Breast epithelium (tissue), 4 donors: ENCODE data around the gene OPCML. TPM values are rescaled to one million over a fixed set of nuclear protein-coding genes. Genes with fewer than 3 reads are reported as not detected.

Experiments used
- DNase-seq, 2 donors: peaks; one replicate each; pipeline ENCODE4 v3.0.0-alpha.2; 2019; ENCODE audit warnings: low spot score in 2 of 2
- H3K27ac ChIP-seq, 2 donors: fragments of 200-600 bp; sonication (generic) in 1 of 2; one replicate each; pipeline ENCODE4 v1.5.1; 2016 to 2019; ENCODE audit warnings: mild to moderate bottlenecking in 1 of 2
- H3K27me3 ChIP-seq, 2 donors: fragments of 200-600 bp; sonication (generic) in 1 of 2; one replicate each; pipeline versions ENCODE4 v1.5.1 to v1.6.0; 2017 to 2019; ENCODE audit warnings: control low read depth in 1 of 2, mild to moderate bottlenecking in 1 of 2
- H3K36me3 ChIP-seq: fragments of 200-600 bp; one replicate; pipeline ENCODE4 v1.5.1; 2019
- H3K4me1 ChIP-seq, 2 donors: fragments of 200-600 bp; sonication (generic); one replicate each; pipeline ENCODE4 v1.5.1; 2016 to 2019; ENCODE audit warnings: control low read depth in 1 of 2
- H3K4me3 ChIP-seq, 3 donors: fragments of 200-600 bp; sonication (generic); 1 replicate in 2 of 3; 2 replicates in 1 of 3; pipeline ENCODE4 v1.5.1; 2016 to 2019; ENCODE audit warnings: mild to moderate bottlenecking in 3 of 3, moderate library complexity in 2 of 3
- H3K9me3 ChIP-seq, 2 donors: fragments of 200-600 bp; sonication (generic) in 1 of 2; one replicate each; pipeline ENCODE4 v1.5.1; 2016 to 2019; ENCODE audit warnings: control low read depth in 1 of 2
- POLR2A ChIP-seq: fragments of 450-650 bp; IDR thresholded peaks from one replicate; pipeline ENCODE4 v1.6.1; 2016; ENCODE audit warnings: antibody characterized with exemption, mild to moderate bottlenecking, moderate library complexity
- POLR2AphosphoS5 ChIP-seq, 3 donors: sonication (generic); formaldehyde crosslinking; IDR thresholded peaks; one replicate each; pipeline ENCODE4 v1.6.1; 2017; ENCODE audit warnings: antibody characterized with exemption in 3 of 3
- intact Hi-C: fragments of 100-400 bp; cut with DNase I; formaldehyde crosslinking; loops from one replicate; pipeline ENCODE4 v1.15.1; 2023; ENCODE audit warnings: low total_unique reads
- total RNA-seq, 3 donors: library from RNA; depleted of rRNA; stranded (reverse); fragments of >200 nt; gene quantifications; one replicate each; pipeline ENCODE4 v1.1.0, GENCODE V29; 2016
- TF ChIP-seq, protein P1 (sequence below), 3 donors: fragments of 450-650 bp; IDR thresholded peaks; one replicate each; pipeline ENCODE4 v1.5.1; 2016 to 2017; ENCODE audit warnings: antibody characterized with exemption in 3 of 3, mild to moderate bottlenecking in 3 of 3, moderate library complexity in 3 of 3

The OPCML gene
- total RNA-seq, 3 donors from 2014 or later, result not detected

DNA sequence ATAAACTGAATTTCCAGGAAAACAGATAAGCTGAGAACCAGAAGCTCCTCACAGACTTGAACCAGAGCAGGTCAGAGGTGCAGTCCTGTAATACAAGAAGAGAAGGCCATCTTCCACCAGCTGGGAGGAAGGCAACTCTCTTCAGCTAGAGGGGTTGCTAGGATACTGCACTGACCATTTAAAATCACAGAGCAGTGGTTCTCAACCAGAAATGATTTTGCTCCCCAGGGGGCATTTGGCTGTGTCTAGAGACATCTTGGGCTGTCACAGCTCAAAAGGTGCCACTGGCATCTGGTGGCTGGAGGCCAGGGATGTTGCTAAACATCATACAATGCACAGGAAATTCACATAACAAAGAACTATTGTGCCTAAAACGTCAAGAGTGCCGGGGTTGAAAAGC is 17.2 kb downstream of the OPCML start:
- Histone ChIP-seq H3K27ac (no peak overlapping the region), H3K4me3 (no peak overlapping the region), H3K27me3 (no peaks in the 10 kb centered on the region), H3K9me3 (no peaks in the 10 kb centered on the region), H3K36me3 (no peaks in the 10 kb centered on the region), H3K4me1 (no peaks in the 10 kb centered on the region)
- no peak for TF ChIP-seq POLR2A
- no peak for TF ChIP-seq POLR2AphosphoS5 (IDR thresholded peaks at IDR 0.05)
- TF ChIP-seq, protein P1, sequence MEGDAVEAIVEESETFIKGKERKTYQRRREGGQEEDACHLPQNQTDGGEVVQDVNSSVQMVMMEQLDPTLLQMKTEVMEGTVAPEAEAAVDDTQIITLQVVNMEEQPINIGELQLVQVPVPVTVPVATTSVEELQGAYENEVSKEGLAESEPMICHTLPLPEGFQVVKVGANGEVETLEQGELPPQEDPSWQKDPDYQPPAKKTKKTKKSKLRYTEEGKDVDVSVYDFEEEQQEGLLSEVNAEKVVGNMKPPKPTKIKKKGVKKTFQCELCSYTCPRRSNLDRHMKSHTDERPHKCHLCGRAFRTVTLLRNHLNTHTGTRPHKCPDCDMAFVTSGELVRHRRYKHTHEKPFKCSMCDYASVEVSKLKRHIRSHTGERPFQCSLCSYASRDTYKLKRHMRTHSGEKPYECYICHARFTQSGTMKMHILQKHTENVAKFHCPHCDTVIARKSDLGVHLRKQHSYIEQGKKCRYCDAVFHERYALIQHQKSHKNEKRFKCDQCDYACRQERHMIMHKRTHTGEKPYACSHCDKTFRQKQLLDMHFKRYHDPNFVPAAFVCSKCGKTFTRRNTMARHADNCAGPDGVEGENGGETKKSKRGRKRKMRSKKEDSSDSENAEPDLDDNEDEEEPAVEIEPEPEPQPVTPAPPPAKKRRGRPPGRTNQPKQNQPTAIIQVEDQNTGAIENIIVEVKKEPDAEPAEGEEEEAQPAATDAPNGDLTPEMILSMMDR (IDR thresholded peaks at IDR 0.05), result no peak
- DNase-seq, result no peak
- intact Hi-C loops, result no loop called here

DNA sequence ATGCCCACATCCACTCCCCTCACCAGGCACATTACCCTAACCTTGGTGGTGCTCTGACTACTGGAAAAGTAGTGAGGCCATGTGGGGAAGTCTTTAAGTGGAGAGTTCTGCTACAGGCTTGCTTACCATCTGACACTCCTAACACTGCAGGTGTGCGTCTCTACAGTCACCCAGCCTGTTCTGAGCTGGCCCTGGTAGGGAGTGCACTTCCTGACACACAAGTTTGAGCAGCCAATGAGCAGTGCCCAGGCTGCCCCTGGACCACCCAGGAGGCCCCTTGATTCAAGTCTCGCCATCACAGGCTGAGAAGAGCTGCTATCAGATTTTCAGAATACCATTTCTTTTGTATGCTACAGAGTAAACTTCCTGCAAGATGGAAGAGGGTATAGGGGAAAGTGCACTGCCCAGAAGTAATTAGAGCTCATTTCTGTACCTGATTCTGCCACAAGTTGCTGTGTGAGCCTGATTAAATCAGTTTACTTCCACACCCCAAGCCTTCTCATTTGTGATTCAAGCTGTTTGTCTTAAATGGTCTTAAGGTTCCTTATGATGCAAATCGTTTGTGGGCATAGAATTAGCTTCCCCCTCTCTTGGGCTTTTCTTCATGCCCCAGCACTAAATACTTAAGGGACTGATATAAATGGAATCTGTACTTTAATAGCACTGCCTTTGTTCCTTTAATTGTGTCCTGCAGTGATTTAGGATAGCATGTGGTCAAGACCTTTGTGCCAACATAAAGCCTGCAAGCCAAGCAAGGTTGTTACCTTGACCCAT is 22.2 kb downstream of the OPCML start:
- intact Hi-C loops, result loop anchor here (5.0 kb wide), 1 partner anchor 517 kb away; no protein-coding TSS in a partner anchor
- H3K9me3 ChIP-seq, result no peaks in the 10 kb centered on the region
- no peak for DNase-seq
- H3K4me1 ChIP-seq, result no peaks in the 10 kb centered on the region
- no peaks in the 10 kb centered on the region for H3K36me3 ChIP-seq
- H3K27me3 ChIP-seq, result no peaks in the 10 kb centered on the region
- TF ChIP-seq POLR2AphosphoS5 (IDR thresholded peaks at IDR 0.05) (no peak), POLR2A (no peak)
- TF ChIP-seq, protein P1 (IDR thresholded peaks at IDR 0.05), result no peak
- H3K27ac ChIP-seq, result no peak overlapping the region
- H3K4me3 ChIP-seq, result no peak overlapping the region

DNA sequence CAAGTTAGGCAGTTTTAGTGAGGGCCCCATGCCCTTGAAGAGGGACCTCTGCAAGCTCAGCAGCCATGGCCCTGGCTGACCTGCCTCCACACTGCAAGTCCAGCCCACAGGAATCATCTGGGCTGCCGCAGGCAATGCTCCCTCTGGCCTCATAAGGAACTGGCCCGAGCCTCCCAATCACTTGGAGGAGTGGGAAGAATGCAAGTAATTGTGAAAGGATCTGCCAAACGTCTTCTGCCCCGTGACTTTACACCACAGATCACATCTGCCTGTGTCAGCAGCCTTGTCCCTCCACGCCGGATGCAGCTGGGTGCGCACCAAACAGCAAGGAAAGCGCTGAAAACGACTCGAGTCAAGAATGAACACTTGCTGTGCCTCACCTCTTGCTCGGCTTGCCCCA is 23.8 kb downstream of the OPCML start:
- Histone ChIP-seq H3K4me3 (no peak overlapping the region), H3K36me3 (no peaks in the 10 kb centered on the region), H3K9me3 (no peaks in the 10 kb centered on the region), H3K27ac (no peak overlapping the region), H3K4me1 (no peaks in the 10 kb centered on the region), H3K27me3 (no peaks in the 10 kb centered on the region)
- intact Hi-C loops, result no loop called here
- peak in 1 of 2 donors; percentile 27 for DNase-seq
- TF ChIP-seq, protein P1 (IDR thresholded peaks at IDR 0.05), result no peak
- TF ChIP-seq POLR2A (no peak), POLR2AphosphoS5 (IDR thresholded peaks at IDR 0.05) (no peak)

DNA sequence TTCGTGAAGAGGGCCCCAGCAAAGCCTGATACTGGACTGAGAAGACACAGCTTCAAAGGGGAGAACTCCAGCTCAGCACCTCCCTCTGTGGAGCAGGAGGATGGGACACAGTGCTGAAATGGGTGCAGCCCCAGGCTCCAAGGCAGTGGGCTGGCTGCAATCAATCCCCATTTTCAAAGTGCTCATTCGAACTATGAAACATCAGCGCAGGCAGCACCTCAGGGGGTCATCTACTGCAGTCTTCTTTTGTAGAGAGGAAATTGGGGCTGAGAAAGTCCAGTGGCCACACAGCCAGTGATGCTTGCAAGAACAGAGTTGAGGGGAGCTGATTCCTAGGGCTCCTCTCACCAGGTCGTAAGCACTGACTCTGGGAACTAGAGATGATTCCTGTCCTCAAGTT is 25.1 kb downstream of the OPCML start:
- H3K27me3 ChIP-seq, result no peaks in the 10 kb centered on the region
- intact Hi-C loops, result no loop called here
- no peaks in the 10 kb centered on the region for H3K9me3 ChIP-seq
- no peak for TF ChIP-seq POLR2A
- TF ChIP-seq, protein P1 (IDR thresholded peaks at IDR 0.05), result no peak
- no peak for TF ChIP-seq POLR2AphosphoS5 (IDR thresholded peaks at IDR 0.05)
- no peak overlapping the region for H3K27ac ChIP-seq
- no peaks in the 10 kb centered on the region for H3K4me1 ChIP-seq
- H3K36me3 ChIP-seq, result no peaks in the 10 kb centered on the region
- no peak for DNase-seq
- H3K4me3 ChIP-seq, result no peak overlapping the region

DNA sequence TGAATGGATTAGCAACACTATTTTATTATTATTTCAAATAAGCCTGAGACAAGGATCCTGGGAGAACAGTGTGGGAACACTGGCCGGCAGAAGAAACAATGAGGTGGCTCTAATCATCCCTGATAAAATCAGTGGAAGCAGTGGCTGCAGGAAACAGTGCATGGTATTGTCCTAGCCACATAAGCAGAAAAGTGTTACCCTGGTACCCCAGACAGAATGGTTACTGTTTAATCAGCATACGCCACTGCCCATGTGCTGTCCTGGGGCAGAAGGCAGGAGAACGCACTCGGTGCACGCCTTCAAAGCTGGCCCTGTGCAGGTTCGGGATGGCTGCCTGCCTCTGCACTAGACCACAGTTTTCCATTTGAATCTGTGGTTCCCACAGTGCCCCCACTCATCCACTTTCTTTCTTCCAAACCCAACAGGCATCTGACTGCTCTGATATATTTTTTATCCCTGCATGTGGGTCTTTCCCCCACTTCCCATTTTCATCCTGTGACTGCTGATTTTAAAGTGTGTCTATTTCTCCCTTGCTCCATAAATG is 25.7 kb downstream of the OPCML start:
- intact Hi-C loops, result no loop called here
- Histone ChIP-seq H3K27ac (no peak overlapping the region), H3K4me1 (no peaks in the 10 kb centered on the region), H3K27me3 (no peaks in the 10 kb centered on the region), H3K9me3 (no peaks in the 10 kb centered on the region), H3K4me3 (no peak overlapping the region), H3K36me3 (no peaks in the 10 kb centered on the region)
- DNase-seq, result no peak
- TF ChIP-seq POLR2AphosphoS5 (IDR thresholded peaks at IDR 0.05) (no peak), POLR2A (no peak)
- TF ChIP-seq, protein P1 (IDR thresholded peaks at IDR 0.05), result no peak
